Testis (tissue), 2 donors: ENCODE results near the gene SPA17.

ENCODE experiments used
- CTCF ChIP-seq, 3 experiments: fragments of 450-650 bp in 2 of 3; fragments of 200-600 bp in 1 of 3; sonication (generic) in 1 of 3; IDR thresholded peaks; one replicate each; pipeline ENCODE4 v1.5.1; 2016 to 2019; ENCODE audit warnings: antibody characterized with exemption in 3 of 3, mild to moderate bottlenecking in 2 of 3, moderate library complexity in 1 of 3
- POLR2A ChIP-seq: fragments of 450-650 bp; IDR thresholded peaks from one replicate; pipeline ENCODE4 v1.6.1; 2017; ENCODE audit warnings: antibody characterized with exemption, mild to moderate bottlenecking, moderate library complexity

GRCh38 chr11:124635932-124636331 is 37.8 kb upstream of the SPA17 start:
- TF ChIP-seq CTCF (IDR thresholded peaks at IDR 0.05) (no peak), POLR2A (no peak)
